ENCODE results near the gene EFNB3.

The EFNB3 gene

GRCh38 chr17:7695586-7695985, 9.4 kb upstream of the EFNB3 start:
- no peaks in the 10 kb centered on the region for H3K9me3 ChIP-seq
- no peak overlapping the region for H3K4me3 ChIP-seq (ENCODE audit: low read depth, low read length)
- DNase-seq = no peak
- H3K4me1 ChIP-seq = no peaks in the 10 kb centered on the region
- H3K27me3 ChIP-seq = no peaks in the 10 kb centered on the region
- TF ChIP-seq CTCF (IDR thresholded peaks at IDR 0.05; ENCODE audit: low read depth, low read length) = no peak
- no peaks in the 10 kb centered on the region for H3K36me3 ChIP-seq

DNA sequence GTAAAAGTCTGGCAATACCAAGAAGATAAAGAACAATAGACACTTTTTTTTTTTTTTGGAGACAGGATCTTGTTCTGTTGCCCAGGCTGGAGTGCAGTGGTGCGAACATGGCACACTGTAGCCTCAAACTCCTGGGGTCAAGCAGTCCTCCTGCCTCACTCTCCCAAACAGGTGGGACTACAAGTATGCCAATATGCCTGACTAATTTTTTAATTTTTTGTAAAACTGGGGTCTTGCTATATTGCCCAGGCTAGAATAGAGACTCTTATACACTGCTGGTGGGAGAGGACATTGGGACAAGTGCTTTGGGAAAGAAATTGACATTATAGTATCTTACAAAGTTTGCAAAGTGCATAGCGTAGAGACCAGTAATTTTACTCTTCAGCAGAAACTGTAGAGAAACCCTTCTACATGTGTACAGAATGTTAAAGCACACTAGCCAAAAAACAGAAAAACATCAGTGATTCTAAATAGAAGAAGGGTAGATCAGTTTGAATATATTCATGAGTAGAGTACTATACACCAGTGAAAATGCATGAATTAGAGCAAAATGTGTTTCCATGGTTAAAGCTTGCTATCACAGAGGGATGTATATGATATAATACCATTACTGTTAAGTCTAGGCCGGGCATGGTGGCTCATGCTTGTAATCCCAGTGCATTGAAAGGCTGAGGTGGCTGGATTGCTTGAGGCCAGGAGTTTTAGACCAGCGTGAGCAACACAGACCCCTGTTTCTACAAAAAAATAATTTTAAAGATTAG, 7.0 kb upstream of the EFNB3 start:
- H3K9me3 ChIP-seq = no peaks in the 10 kb centered on the region
- no peak overlapping the region for H3K4me3 ChIP-seq (ENCODE audit: low read depth, low read length)
- H3K4me1 ChIP-seq = no peaks in the 10 kb centered on the region
- no peaks in the 10 kb centered on the region for H3K27me3 ChIP-seq
- no peaks in the 10 kb centered on the region for H3K36me3 ChIP-seq
- DNase-seq = no peak
- TF ChIP-seq CTCF (IDR thresholded peaks at IDR 0.05; ENCODE audit: low read depth, low read length) = no peak

DNA sequence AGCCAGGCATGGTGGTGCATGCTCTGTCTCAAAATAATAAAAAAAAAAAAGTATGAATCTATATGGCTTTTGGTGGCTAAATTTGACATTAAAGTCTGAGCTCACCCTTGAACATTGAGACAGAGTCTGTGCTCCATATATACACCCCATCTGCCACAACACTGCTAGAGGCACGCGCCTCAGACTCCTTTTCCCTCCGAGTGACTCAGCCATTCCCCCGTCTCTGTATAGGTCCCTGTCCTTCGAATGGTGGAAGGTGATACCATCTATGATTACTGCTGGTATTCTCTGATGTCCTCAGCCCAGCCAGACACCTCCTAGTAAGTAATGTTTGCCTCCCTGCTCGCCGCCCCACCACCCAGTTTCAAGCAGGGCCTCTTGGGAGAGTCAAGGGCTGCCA, 4.5 kb upstream of the EFNB3 start:
- TF ChIP-seq CTCF (IDR thresholded peaks at IDR 0.05; ENCODE audit: low read depth, low read length) = no peak
- 0 out of 2 replicates have a peak, but pooled peaks cover 6% of the 10 kb centered on the region for H3K4me1 ChIP-seq
- DNase-seq = no peak
- H3K4me3 ChIP-seq (ENCODE audit: low read depth, low read length) = no peak overlapping the region
- H3K27me3 ChIP-seq = 0 out of 2 replicates have a peak, but pooled peaks cover 2% of the 10 kb centered on the region
- no peaks in the 10 kb centered on the region for H3K36me3 ChIP-seq
- H3K9me3 ChIP-seq = no peaks in the 10 kb centered on the region

GRCh38 chr17:7701681-7702080, 3.3 kb upstream of the EFNB3 start:
- H3K27me3 ChIP-seq = 0 out of 2 replicates have a peak, but pooled peaks cover 6% of the 10 kb centered on the region
- no peak for TF ChIP-seq CTCF (IDR thresholded peaks at IDR 0.05; ENCODE audit: low read depth, low read length)
- H3K4me3 ChIP-seq (ENCODE audit: low read depth, low read length) = no peak overlapping the region
- 0 out of 2 replicates have a peak, but pooled peaks cover 6% of the 10 kb centered on the region for H3K4me1 ChIP-seq
- H3K9me3 ChIP-seq = no peaks in the 10 kb centered on the region
- DNase-seq = no peak
- no peaks in the 10 kb centered on the region for H3K36me3 ChIP-seq

DNA sequence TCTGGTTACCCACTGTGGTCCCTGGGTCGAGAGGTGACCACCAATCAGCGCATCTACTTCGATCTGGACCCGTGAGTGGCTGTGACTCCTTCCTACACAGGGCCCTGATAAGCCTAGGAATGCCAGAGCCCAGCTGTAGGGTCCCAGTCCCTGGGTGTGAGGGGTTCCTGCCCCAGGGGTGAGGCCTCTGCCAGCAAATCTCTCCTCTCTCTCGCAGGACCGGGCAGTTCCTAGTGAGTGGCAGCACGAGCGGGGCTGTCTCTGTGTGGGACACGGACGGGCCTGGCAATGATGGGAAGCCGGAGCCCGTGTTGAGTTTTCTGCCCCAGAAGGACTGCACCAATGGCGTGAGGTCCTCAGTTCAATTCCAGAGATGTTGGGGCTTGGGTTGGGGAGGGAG, 2.2 kb upstream of the EFNB3 start:
- Histone ChIP-seq H3K27me3 (0 out of 2 replicates have a peak, but pooled peaks cover 6% of the 10 kb centered on the region), H3K9me3 (no peaks in the 10 kb centered on the region), H3K4me3 (ENCODE audit: low read depth, low read length) (no peak overlapping the region), H3K4me1 (0 out of 2 replicates have a peak, but pooled peaks cover 6% of the 10 kb centered on the region), H3K36me3 (no peaks in the 10 kb centered on the region)
- no peak for TF ChIP-seq CTCF (IDR thresholded peaks at IDR 0.05; ENCODE audit: low read depth, low read length)
- no peak for DNase-seq

Data from BE2C (cell line).